ENCODE data around the gene ZNF277. TPM values are rescaled to one million over a fixed set of nuclear protein-coding genes. Genes with fewer than 3 reads are reported as not detected.

Gene ZNF277
- total RNA-seq, 1 experiment from 2014 or later = 21.3 TPM

- H3K27ac ChIP-seq (ENCODE audit: low read depth, low read length) = no peak overlapping the region
- BruUV-seq (replicated peaks) = no TSS peak
- H3K79me2 ChIP-seq (ENCODE audit: insufficient read depth, low read length) = no peaks in the 10 kb centered on the region
- H3K4me1 ChIP-seq (ENCODE audit: control insufficient read depth in 1 of 2, insufficient read depth in 2 of 2, low read length in 2 of 2) = no peaks in the 10 kb centered on the region
- no peaks in the 10 kb centered on the region for H4K20me1 ChIP-seq (ENCODE audit: insufficient read depth)
- no peak overlapping the region for H2AFZ ChIP-seq (ENCODE audit: low read depth, low read length, poor library complexity, severe bottlenecking)
- ChIA-PET CTCF (no interaction called here), POLR2A (no interaction called here), RAD21 (ENCODE audit: low non-redundant PET in 1 of 2, low total read pairs in 2 of 2, uncharacterized antibody in 2 of 2, unreplicated experiment in 2 of 2) (no interaction called here)
- ATAC-seq = no peak
- no peaks in the 10 kb centered on the region for H3K9me2 ChIP-seq (ENCODE audit: insufficient read depth)
- no peak for TF ChIP-seq ELF1 (IDR thresholded peaks at IDR 0.05; ENCODE audit: borderline replicate concordance, low read depth)
- TF ChIP-seq SRF (IDR thresholded peaks at IDR 0.05; ENCODE audit: low read depth) = no peak
- no peak for TF ChIP-seq ZNF274 (IDR thresholded peaks at IDR 0.05; ENCODE audit: low read depth, low read length)
- TF ChIP-seq CBX3 (IDR thresholded peaks at IDR 0.05; ENCODE audit: low read depth) = no peak
- no peak for TF ChIP-seq EZH2 (IDR thresholded peaks at IDR 0.05)
- TF ChIP-seq FOSL1 (IDR thresholded peaks at IDR 0.05; ENCODE audit: low read depth) = no peak
- TF ChIP-seq RAD21 (IDR thresholded peaks at IDR 0.05; ENCODE audit: low read depth) = no peak
- TF ChIP-seq ZFX (IDR thresholded peaks at IDR 0.05) = no peak
- TF ChIP-seq TCF7L2 (IDR thresholded peaks at IDR 0.05; ENCODE audit: borderline replicate concordance, extremely low read depth, insufficient read depth, insufficient read length) = no peak
- TF ChIP-seq POLR2A (IDR thresholded peaks at IDR 0.05; ENCODE audit: borderline replicate concordance, extremely low read depth, insufficient read depth, insufficient read length) = no peak
- no peak for TF ChIP-seq EZH2phosphoT487 (IDR thresholded peaks at IDR 0.05; ENCODE audit: borderline replicate concordance)
- no peak for TF ChIP-seq SIN3A (IDR thresholded peaks at IDR 0.05; ENCODE audit: low read depth)
- no peak for TF ChIP-seq SP1 (IDR thresholded peaks at IDR 0.05; ENCODE audit: low read depth)
- TF ChIP-seq ZBTB33 (IDR thresholded peaks at IDR 0.05; ENCODE audit: extremely low read depth, insufficient replicate concordance, low read length) = no peak
- TF ChIP-seq CTCF (IDR thresholded peaks at IDR 0.05 in 2 of 3, conservative IDR thresholded peaks at IDR 0.05 in 1 of 3; ENCODE audit: borderline replicate concordance in 1 of 3, insufficient read depth in 1 of 3, low read depth in 2 of 3, low read length in 2 of 3) = no peak
- H3K27me3 ChIP-seq (ENCODE audit: insufficient read depth, low read length) = no peaks in the 10 kb centered on the region
- H3K4me2 ChIP-seq (ENCODE audit: low read length) = no peak overlapping the region
- no peak overlapping the region for H3K4me3 ChIP-seq (replicated peaks in 1 of 2; ENCODE audit: low read depth in 1 of 2, low read length in 2 of 2)
- intact Hi-C loops (cut with micrococcal nuclease) = no loop called here
- no peaks in the 10 kb centered on the region for H3K36me3 ChIP-seq (ENCODE audit: control insufficient read depth in 1 of 2, insufficient read depth in 2 of 2, low read length in 2 of 2)
- no peak overlapping the region for H3K9ac ChIP-seq (ENCODE audit: low read length)
- no peaks in the 10 kb centered on the region for H3K9me3 ChIP-seq (ENCODE audit: control insufficient read depth in 1 of 2, insufficient read depth in 1 of 2, low read depth in 1 of 2, low read length in 2 of 2)
- DNase-seq (ENCODE audit: low read depth, low spot score) = no peak
These were observed 171.1 kb downstream of the ZNF277 start for GRCh38 chr7:112377593-112377992.

All from HCT116 (cell line).